Smooth muscle cell (in vitro differentiated cells): ENCODE results near the gene ZMIZ1. TPM values are rescaled to one million over a fixed set of nuclear protein-coding genes. Genes with fewer than 3 reads are reported as not detected.

Source experiments
- DNase-seq: peaks from one replicate; lab custom pipeline; 2025; ENCODE audit not compliant: unreplicated experiment; lab: John Stamatoyannopoulos, UW
- H2AFZ ChIP-seq: fragments of 200-600 bp; sonication (generic); 2 replicates; pipeline ENCODE4 v1.6.0; 2016; ENCODE audit warnings: antibody characterized with exemption, low read depth, mild to moderate bottlenecking
- H3F3A ChIP-seq: fragments of 200-600 bp; sonication (generic); 2 replicates; pipeline ENCODE4 v1.6.0; 2017; ENCODE audit warnings: antibody characterized with exemption, low read depth
- H3K27ac ChIP-seq: fragments of 200-600 bp; sonication (generic); 2 replicates; pipeline ENCODE4 v1.5.1; 2016; ENCODE audit warnings: low read depth, mild to moderate bottlenecking
- H3K27me3 ChIP-seq: fragments of 200-600 bp; sonication (generic); 2 replicates; pipeline ENCODE4 v1.6.1; 2016; ENCODE audit warnings: low read depth, mild to moderate bottlenecking
- H3K36me3 ChIP-seq: fragments of 200-600 bp; sonication (generic); 2 replicates; pipeline ENCODE4 v1.5.1; 2016; ENCODE audit warnings: low read depth
- H3K4me1 ChIP-seq: fragments of 200-600 bp; sonication (generic); 2 replicates; pipeline ENCODE4 v1.5.1; 2016; ENCODE audit warnings: low read depth
- H3K4me2 ChIP-seq: fragments of 200-600 bp; sonication (generic); 2 replicates; pipeline ENCODE4 v1.6.0; 2016; ENCODE audit warnings: mild to moderate bottlenecking
- H3K4me3 ChIP-seq: fragments of 200-600 bp; sonication (generic); 2 replicates; pipeline ENCODE4 v1.5.1; 2016; ENCODE audit warnings: mild to moderate bottlenecking
- H3K79me2 ChIP-seq: fragments of 200-600 bp; sonication (generic); 2 replicates; pipeline ENCODE4 v1.6.0; 2016; ENCODE audit warnings: low read depth, mild to moderate bottlenecking
- H3K9ac ChIP-seq: fragments of 200-600 bp; sonication (generic); 2 replicates; pipeline ENCODE4 v1.6.0; 2016; ENCODE audit warnings: low read depth
- H3K9me3 ChIP-seq: fragments of 200-600 bp; sonication (generic); replicated peaks from 2 replicates; pipeline ENCODE4 v1.5.1; 2016; ENCODE audit warnings: low read depth
- H4K20me1 ChIP-seq: fragments of 200-600 bp; sonication (generic); 2 replicates; pipeline ENCODE4 v1.6.0; 2016; ENCODE audit warnings: low read depth
- CTCF ChIP-seq: fragments of 200-600 bp; sonication (generic); IDR thresholded peaks from 2 replicates; pipeline ENCODE4 v1.5.1; 2017; ENCODE audit warnings: borderline replicate concordance, mild to moderate bottlenecking, antibody characterized with exemption; ENCODE audit not compliant: insufficient read depth, poor library complexity, severe bottlenecking
- WGBS: methylation state at CpG from one replicate; pipeline ENCODE4 v1.1.7; 2016; ENCODE audit warnings: low lambda C conversion rate; 5-methylcytosine and 5-hydroxymethylcytosine counted together
- polyA plus RNA-seq: library from polyadenylated mRNA; unstranded; fragments of >200 nt; fragmentation: Nextera tagmentation; extraction: Ambion mirVana; gene quantifications from 2 replicates; pipeline ENCODE4 v1.2.1, GENCODE V29; 2016
- total RNA-seq: library from RNA; depleted of rRNA; stranded (reverse); fragments of >200 nt; gene quantifications from 2 replicates; pipeline ENCODE4 v1.2.3, GENCODE V29; 2014

ZMIZ1 gene
- total and polyA plus RNA-seq, 2 experiments from 2014 or later = 24.2 to 31.3 TPM

- peaks cover 45% of the 10 kb centered on the region for H3K4me1 ChIP-seq
- no peak for DNase-seq
- no peak for TF ChIP-seq CTCF
- WGBS = 81% methylated on average over 36 of the region's 38 CpGs
- no peak overlapping the region for H3K9ac ChIP-seq
- no peak overlapping the region for H3K4me3 ChIP-seq
- H3F3A ChIP-seq = peaks cover 15% of the 10 kb centered on the region
- H3K27ac ChIP-seq = no peak overlapping the region
- peaks cover 4% of the 10 kb centered on the region for H3K36me3 ChIP-seq
- H3K9me3 ChIP-seq = no peaks in the 10 kb centered on the region
- H3K4me2 ChIP-seq = no peak overlapping the region
- no peaks in the 10 kb centered on the region for H3K79me2 ChIP-seq
- no peak overlapping the region for H2AFZ ChIP-seq
- H3K27me3 ChIP-seq = no peaks in the 10 kb centered on the region
- peaks cover 81% of the 10 kb centered on the region for H4K20me1 ChIP-seq
Measured at GRCh38 chr10:79221110-79222051, 152.6 kb downstream of the ZMIZ1 start.

- Histone ChIP-seq H3K4me2 (no peak overlapping the region), H3K9me3 (no peaks in the 10 kb centered on the region), H3K79me2 (no peaks in the 10 kb centered on the region), H3K27ac (no peak overlapping the region), H3K27me3 (no peaks in the 10 kb centered on the region), H3K36me3 (peaks cover 4% of the 10 kb centered on the region), H4K20me1 (peaks cover 89% of the 10 kb centered on the region), H2AFZ (no peak overlapping the region), H3K4me3 (no peak overlapping the region), H3F3A (peaks cover 20% of the 10 kb centered on the region), H3K9ac (no peak overlapping the region), H3K4me1 (peaks cover 50% of the 10 kb centered on the region)
- no peak for TF ChIP-seq CTCF
- no peak for DNase-seq
- WGBS = 93% methylated on average over 7 of the region's 7 CpGs
Measured at GRCh38 chr10:79222186-79222585, 153.4 kb downstream of the ZMIZ1 start.

- no peak for DNase-seq
- Histone ChIP-seq H3K4me3 (no peak overlapping the region), H3K27me3 (no peaks in the 10 kb centered on the region), H2AFZ (no peak overlapping the region), H3K27ac (peak overlapping the region; percentile 86), H3K4me2 (peak overlapping the region; percentile 65), H3K9ac (peak overlapping the region; percentile 53), H3K4me1 (peaks cover 50% of the 10 kb centered on the region), H3K79me2 (no peaks in the 10 kb centered on the region), H4K20me1 (peaks cover 88% of the 10 kb centered on the region), H3F3A (peaks cover 24% of the 10 kb centered on the region), H3K9me3 (no peaks in the 10 kb centered on the region), H3K36me3 (no peaks in the 10 kb centered on the region)
- 42% methylated on average over 22 of the region's 22 CpGs for WGBS
- TF ChIP-seq CTCF = no peak
Measured at GRCh38 chr10:79223091-79224048, 154.6 kb downstream of the ZMIZ1 start.
